ENCODE results near the gene WRAP53. TPM values are rescaled to one million over a fixed set of nuclear protein-coding genes. Genes with fewer than 3 reads are reported as not detected.

The WRAP53 gene
- 9.4 and 10.1 TPM in 2 replicates for total RNA-seq (2013; cell fraction: nucleolus; rRNA removed)
- 24.6 and 30.8 TPM in 2 replicates for total RNA-seq (2014; rRNA removed)
- total RNA-seq (2014; rRNA removed; fragmentation: Illumina TruSeq; extraction: Trizol) = 13.0 and 17.3 TPM in 2 replicates
- 28.5 and 30.8 TPM in 2 replicates for total RNA-seq (2021)
- 4.7 TPM for polyA plus RNA-seq (2011; ENCODE audit: low read depth)
- polyA plus RNA-seq (2011; rRNA removed) = 6.0 and 13.8 TPM in 2 replicates
- polyA plus RNA-seq (2011; cell fraction: cytosol; rRNA removed) = 20.1 and 24.9 TPM in 2 replicates
- 28.5 and 32.5 TPM in 2 replicates for polyA plus RNA-seq (2011; cell fraction: nucleus; rRNA removed)
- 14.8 and 15.1 TPM in 2 replicates for polyA plus RNA-seq (2012)
- polyA plus RNA-seq (2014; fragmentation: Illumina TruSeq; extraction: Trizol) = 9.5 and 17.7 TPM in 2 replicates
- 1 to 10 TPM; 1.9 to 5.3 TPM for polyA plus RNA-seq (2014; fragmentation: Nextera tagmentation; extraction: Ambion mirVana)
- 26.0 and 29.6 TPM in 2 replicates for polyA plus RNA-seq (2014; rRNA removed)
- polyA plus RNA-seq (2016; fragmentation: Nextera tagmentation; extraction: Ambion mirVana) = 10 to 100 TPM; 41.9 to 42.0 TPM
- polyA minus RNA-seq (2011; rRNA and poly(A)+ RNA removed) = 7.5 and 18.1 TPM in 2 replicates
- 7.5 and 9.6 TPM in 2 replicates for polyA minus RNA-seq (2011; cell fraction: cytosol; rRNA and poly(A)+ RNA removed)
- polyA minus RNA-seq (2011; cell fraction: nucleus; rRNA and poly(A)+ RNA removed) = 10.2 and 13.0 TPM in 2 replicates
- percentile 53 among the genes with signal in this experiment for Bru-seq, nascent RNA
- percentile 55 among the genes with signal in this experiment for BruChase-seq, experiment 1, labeled RNA remaining after a 6-hour chase
- percentile 55 among the genes with signal in this experiment for BruChase-seq, experiment 2, labeled RNA remaining after a 2-hour chase
- long read RNA-seq, experiment 1, full-length matches to known transcripts = 46 of 47 reads
- long read RNA-seq, experiment 1, partial matches to known transcripts = 0 of 47 reads
- long read RNA-seq, experiment 1, other reads (novel, unspliced or antisense) = 1 of 47 reads
- long read RNA-seq, experiment 2, full-length matches to known transcripts = 37 of 46 reads
- long read RNA-seq, experiment 2, partial matches to known transcripts = 3 of 46 reads
- long read RNA-seq, experiment 2, other reads (novel, unspliced or antisense) = 6 of 46 reads

DNA sequence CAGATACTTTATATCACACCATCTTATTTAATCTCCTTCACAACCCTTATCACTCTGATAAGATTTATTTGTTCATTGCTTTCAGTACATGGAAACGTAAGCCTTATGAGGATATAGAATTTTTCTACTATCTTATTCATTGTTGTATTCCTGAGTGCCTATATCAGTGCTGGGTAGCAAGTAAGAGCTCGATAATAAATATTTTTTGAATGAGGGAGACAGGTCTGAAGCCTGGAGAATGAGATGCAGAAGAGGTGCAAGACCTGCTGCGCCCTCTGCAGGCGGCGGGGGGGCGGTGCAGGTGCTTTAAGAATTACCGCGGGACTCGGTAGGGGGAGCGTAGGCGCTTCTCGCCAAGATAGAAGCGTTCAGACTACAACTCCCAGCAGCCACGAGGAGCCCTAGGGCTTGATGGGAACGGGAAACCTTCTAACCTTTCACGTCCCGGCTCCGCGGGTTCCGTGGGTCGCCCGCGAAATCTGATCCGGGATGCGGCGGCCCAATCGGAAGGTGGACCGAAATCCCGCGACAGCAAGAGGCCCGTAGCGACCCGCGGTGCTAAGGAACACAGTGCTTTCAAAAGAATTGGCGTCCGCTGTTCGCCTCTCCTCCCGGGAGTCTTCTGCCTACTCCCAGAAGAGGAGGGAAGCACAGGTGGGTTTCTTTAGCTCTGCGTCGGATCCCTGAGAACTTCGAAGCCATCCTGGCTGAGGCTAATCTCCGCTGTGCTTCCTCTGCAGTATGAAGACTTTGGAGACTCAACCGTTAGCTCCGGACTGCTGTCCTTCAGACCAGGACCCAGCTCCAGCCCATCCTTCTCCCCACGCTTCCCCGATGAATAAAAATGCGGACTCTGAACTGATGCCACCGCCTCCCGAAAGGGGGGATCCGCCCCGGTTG is at the start of gene WRAP53:
WRAP53 (plus strand) TSS at position 570 of the 900 bp plus-strand sequence; CDS start at position 742, 172 bp downstream.
- WGBS (ENCODE audit: insufficient coverage, insufficient replicate concordance, low lambda C conversion rate, missing lambda C conversion rate) = 1% methylated on average over 48 of the region's 51 CpGs
- Histone ChIP-seq H2AFZ (ENCODE audit: control insufficient read depth, low read depth, low read length) (peak within 1 kb of the TSS; percentile 98), H3K27me3 (replicated peaks in 1 of 2; ENCODE audit: control insufficient read depth in 2 of 2, insufficient read depth in 2 of 2, low read length in 1 of 2) (no peaks in the 10 kb centered on the region), H3K4me1 (ENCODE audit: control insufficient read depth, insufficient read depth, low read length) (peaks cover 12% of the 10 kb centered on the region), H4K20me1 (ENCODE audit: control insufficient read depth, insufficient read depth) (no peaks in the 10 kb centered on the region), H3K4me3 (peak within 1 kb of the TSS; percentile 92), H3K79me2 (ENCODE audit: control insufficient read depth, insufficient read depth, low read length) (peaks cover 58% of the 10 kb centered on the region), H3K27ac (ENCODE audit: control insufficient read depth, insufficient read depth) (peak within 1 kb of the TSS; percentile 100), H3K9ac (ENCODE audit: control insufficient read depth, insufficient read depth, low read length) (peak within 1 kb of the TSS; percentile 100), H3K36me3 (ENCODE audit: control insufficient read depth in 2 of 2, insufficient read depth in 2 of 2, low read length in 1 of 2) (peaks cover 0 to 9% of the 10 kb centered on the region in 2 experiments; a peak in 1 of 4 replicates), H3K4me2 (ENCODE audit: control insufficient read depth, insufficient read depth) (peak within 1 kb of the TSS; percentile 98), H3K9me3 (replicated peaks; ENCODE audit: control insufficient read depth, insufficient read depth, low read length) (no peaks in the 10 kb centered on the region)
- ChIA-PET SMC1A (ENCODE audit: uncharacterized antibody, unreplicated experiment) (interaction anchor here (0.7 to 5.1 kb wide), 23 partner anchors 9 to 408 kb away, joined by 3 to 42 read pairs (median 6); partner anchors contain the start of genes ATP1B2, MPDU1, NEURL4 and SAT2), CTCF (interaction anchor here (0.6 to 6.4 kb wide), 57 partner anchors 11 to 642 kb away, joined by 3 to 128 read pairs (median 5); partner anchors contain the start of genes ACAP1, EFNB3, FXR2 and MPDU1), POLR2A (interaction anchor here (0.6 to 4.3 kb wide), 29 partner anchors 32 to 474 kb away, joined by 3 to 35 read pairs (median 6); partner anchors contain the start of genes ACAP1, ATP1B2, CD68 and FXR2), RAD21 (ENCODE audit: unreplicated experiment) (interaction anchor here (0.5 to 4.0 kb wide), 32 partner anchors 32 to 695 kb away, joined by 3 to 43 read pairs (median 4); partner anchors contain the start of genes ACAP1, ATP1B2, CD68 and FXR2)
- TSS peak; percentile 76 for BruUV-seq (replicated peaks)
- DNase-seq (ENCODE audit: low read depth, low spot score) (peak; percentile 85), FAIRE-seq (peak; percentile 94), ATAC-seq (peak; percentile 90)
- in situ Hi-C loops (cut with MboI) (no loop called here), intact Hi-C loops (cut with micrococcal nuclease; ENCODE audit: unreplicated experiment) (loop anchor here (5.0 to 10.0 kb wide), 5 partner anchors 76 to 383 kb away; partner anchors contain the start of genes CYB5D1, EIF5A, FXR2 and NAA38)
- TF ChIP-seq IKZF2 (IDR thresholded peaks at IDR 0.05) (no peak), ZSCAN29 (IDR thresholded peaks at IDR 0.05) (no peak), NR2F1 (conservative IDR thresholded peaks at IDR 0.05) (peak; percentile 88), BACH1 (IDR thresholded peaks at IDR 0.05; ENCODE audit: borderline replicate concordance) (peak; percentile 45; the same call in 1 of the 2 replicates), RAD51 (IDR thresholded peaks at IDR 0.05) (no peak), E2F8 (IDR thresholded peaks at IDR 0.05; ENCODE audit: low read depth, partially characterized antibody) (no peak), ZNF217 (IDR thresholded peaks at IDR 0.05) (no peak), TBL1XR1 (IDR thresholded peaks at IDR 0.05; ENCODE audit: low read depth, low read length) (no peak; the same call in 1 of the 2 replicates), HDGF (IDR thresholded peaks at IDR 0.05) (no peak; the same call in 1 of the 2 replicates), TCF7 (IDR thresholded peaks at IDR 0.05; ENCODE audit: borderline replicate concordance) (no peak), NFYB (IDR thresholded peaks at IDR 0.05; ENCODE audit: insufficient read depth, low read depth, low read length) (peak; percentile 52; the same call in 1 of the 2 replicates)
- TF ChIP-seq, protein P1, sequence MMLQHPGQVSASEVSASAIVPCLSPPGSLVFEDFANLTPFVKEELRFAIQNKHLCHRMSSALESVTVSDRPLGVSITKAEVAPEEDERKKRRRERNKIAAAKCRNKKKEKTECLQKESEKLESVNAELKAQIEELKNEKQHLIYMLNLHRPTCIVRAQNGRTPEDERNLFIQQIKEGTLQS (IDR thresholded peaks at IDR 0.05; ENCODE audit: borderline replicate concordance, extremely low read depth, low read depth, low read length) = no peak; the same call in 1 of the 2 replicates
- TF ChIP-seq, protein P2, sequence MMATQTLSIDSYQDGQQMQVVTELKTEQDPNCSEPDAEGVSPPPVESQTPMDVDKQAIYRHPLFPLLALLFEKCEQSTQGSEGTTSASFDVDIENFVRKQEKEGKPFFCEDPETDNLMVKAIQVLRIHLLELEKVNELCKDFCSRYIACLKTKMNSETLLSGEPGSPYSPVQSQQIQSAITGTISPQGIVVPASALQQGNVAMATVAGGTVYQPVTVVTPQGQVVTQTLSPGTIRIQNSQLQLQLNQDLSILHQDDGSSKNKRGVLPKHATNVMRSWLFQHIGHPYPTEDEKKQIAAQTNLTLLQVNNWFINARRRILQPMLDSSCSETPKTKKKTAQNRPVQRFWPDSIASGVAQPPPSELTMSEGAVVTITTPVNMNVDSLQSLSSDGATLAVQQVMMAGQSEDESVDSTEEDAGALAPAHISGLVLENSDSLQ (IDR thresholded peaks at IDR 0.05) = 0 out of 2 replicates have a peak, but pooled peaks have one; percentile 24
